Panc1 (cell line): Measurements from ENCODE around the gene RAPSN.

Experiments
- POLR2AphosphoS5 ChIP-seq: IDR thresholded peaks from 2 replicates; pipeline ENCODE4 v1.6.1; 2012; ENCODE audit warnings: mild to moderate bottlenecking, low read depth, low read length, moderate library complexity
- SIN3A ChIP-seq: IDR thresholded peaks from 2 replicates; pipeline ENCODE4 v1.6.1; 2012; ENCODE audit warnings: low read depth, mild to moderate bottlenecking, low read length, moderate library complexity, borderline replicate concordance; ENCODE audit not compliant: insufficient read depth
- TF ChIP-seq, protein P1 (sequence below): fragments of 450-650 bp; IDR thresholded peaks from 2 replicates; pipeline ENCODE4 v1.5.1; 2017; ENCODE audit warnings: mild to moderate bottlenecking

DNA sequence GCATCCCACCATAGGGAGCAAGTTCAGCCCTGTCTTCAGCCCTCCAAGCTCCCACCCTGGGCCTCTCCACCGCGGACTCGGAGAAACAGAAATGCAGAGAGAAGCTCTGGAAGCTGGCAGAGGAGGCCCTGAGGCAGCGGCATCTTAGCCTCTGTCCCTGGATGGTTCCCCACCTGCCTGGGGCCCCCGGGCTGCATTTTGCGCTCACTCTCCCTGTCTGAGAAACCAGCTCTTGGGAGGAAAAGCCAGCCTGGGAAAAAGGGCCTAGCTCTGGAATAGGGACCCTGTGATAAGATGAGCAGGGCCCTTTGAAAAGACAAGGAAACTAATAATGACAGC, 58.5 kb downstream of the RAPSN start:
- TF ChIP-seq, protein P1, sequence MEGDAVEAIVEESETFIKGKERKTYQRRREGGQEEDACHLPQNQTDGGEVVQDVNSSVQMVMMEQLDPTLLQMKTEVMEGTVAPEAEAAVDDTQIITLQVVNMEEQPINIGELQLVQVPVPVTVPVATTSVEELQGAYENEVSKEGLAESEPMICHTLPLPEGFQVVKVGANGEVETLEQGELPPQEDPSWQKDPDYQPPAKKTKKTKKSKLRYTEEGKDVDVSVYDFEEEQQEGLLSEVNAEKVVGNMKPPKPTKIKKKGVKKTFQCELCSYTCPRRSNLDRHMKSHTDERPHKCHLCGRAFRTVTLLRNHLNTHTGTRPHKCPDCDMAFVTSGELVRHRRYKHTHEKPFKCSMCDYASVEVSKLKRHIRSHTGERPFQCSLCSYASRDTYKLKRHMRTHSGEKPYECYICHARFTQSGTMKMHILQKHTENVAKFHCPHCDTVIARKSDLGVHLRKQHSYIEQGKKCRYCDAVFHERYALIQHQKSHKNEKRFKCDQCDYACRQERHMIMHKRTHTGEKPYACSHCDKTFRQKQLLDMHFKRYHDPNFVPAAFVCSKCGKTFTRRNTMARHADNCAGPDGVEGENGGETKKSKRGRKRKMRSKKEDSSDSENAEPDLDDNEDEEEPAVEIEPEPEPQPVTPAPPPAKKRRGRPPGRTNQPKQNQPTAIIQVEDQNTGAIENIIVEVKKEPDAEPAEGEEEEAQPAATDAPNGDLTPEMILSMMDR = no peak
- TF ChIP-seq SIN3A = no peak
- no peak for TF ChIP-seq POLR2AphosphoS5
